IPS DF 6.9 (cell line): ENCODE measurements around the gene PYY.
A peak's percentile ranks its signal among the peaks of the same experiment; 100 is the strongest.

Experiments
- DNase-seq: peaks from one replicate; pipeline ENCODE4 v3.0.0-alpha.2; 2013; ENCODE audit warnings: low read depth, low spot score
- H3K27ac ChIP-seq: one replicate; pipeline ENCODE4 v1.5.1; 2013; ENCODE audit warnings: low read length, control low read depth
- H3K27me3 ChIP-seq: 2 replicates; pipeline ENCODE4 v1.6.1; 2013; ENCODE audit warnings: mild to moderate bottlenecking, low read length; ENCODE audit not compliant: control insufficient read depth, insufficient read depth
- H3K36me3 ChIP-seq: 2 replicates; pipeline ENCODE4 v1.6.1; 2013; ENCODE audit warnings: low read length; ENCODE audit not compliant: control insufficient read depth, insufficient read depth
- H3K4me1 ChIP-seq: 2 replicates; pipeline ENCODE4 v1.6.1; 2013; ENCODE audit warnings: low read length; ENCODE audit not compliant: control insufficient read depth, insufficient read depth
- H3K4me3 ChIP-seq: 2 replicates; pipeline ENCODE4 v1.5.1; 2013; ENCODE audit warnings: mild to moderate bottlenecking, low read length
- H3K9me3 ChIP-seq: 2 replicates; pipeline ENCODE4 v1.6.1; 2013; ENCODE audit warnings: low read length, inconsistent platforms; ENCODE audit not compliant: control insufficient read depth, insufficient read depth
- WGBS: extraction: QIAGEN DNeasy Blood & Tissue Kit; methylation state at CpG from one replicate; pipeline ENCODE4 v1.1.7; 2013; ENCODE audit warnings: mixed read lengths, missing lambda C conversion rate; ENCODE audit not compliant: insufficient read length, insufficient coverage; 5-methylcytosine and 5-hydroxymethylcytosine counted together

The PYY gene

GRCh38 chr17:43907425-43907981 lies 46.2 kb downstream of the PYY start, which contains the start of gene MPP2:
Gene MPP2, minus strand, starts transcription at chr17:43907536. Its CDS starts 3,076 bp downstream, at chr17:43904460.
- Histone ChIP-seq H3K4me3 (peak within 1 kb of the TSS; percentile 69; the same call in 1 of the 2 replicates), H3K27ac (no peak within 1 kb of the TSS)
- DNase-seq = no peak

GRCh38 chr17:43906951-43907424 lies 46.8 kb downstream of the PYY start:
- Histone ChIP-seq H3K4me1 (peaks cover 4% of the 10 kb centered on the region), H3K36me3 (no peaks in the 10 kb centered on the region), H3K27me3 (no peaks in the 10 kb centered on the region; the same call in 1 of the 2 replicates), H3K9me3 (no peaks in the 10 kb centered on the region), H3K27ac (no peak overlapping the region), H3K4me3 (peak overlapping the region; percentile 69; the same call in 1 of the 2 replicates)
- no peak for DNase-seq
- no CpG with 5 or more reads among the region's 29 CpGs for WGBS

More at GRCh38 chr17:43907425-43907981, 46.2 kb downstream of the PYY start, which contains the start of gene MPP2:
- Histone ChIP-seq H3K9me3 (no peaks in the 10 kb centered on the region), H3K27me3 (no peaks in the 10 kb centered on the region; the same call in 1 of the 2 replicates), H3K4me1 (peaks cover 4% of the 10 kb centered on the region), H3K36me3 (no peaks in the 10 kb centered on the region)
- WGBS = no CpG with 5 or more reads among the region's 36 CpGs

- H3K27me3 ChIP-seq = no peaks in the 10 kb centered on the region; the same call in 1 of the 2 replicates
- H3K36me3 ChIP-seq = no peaks in the 10 kb centered on the region
- peak overlapping the region; percentile 69; the same call in 1 of the 2 replicates for H3K4me3 ChIP-seq
- H3K4me1 ChIP-seq = peaks cover 6% of the 10 kb centered on the region
- no peaks in the 10 kb centered on the region for H3K9me3 ChIP-seq
- H3K27ac ChIP-seq = no peak overlapping the region
- DNase-seq = no peak
- no CpG with 5 or more reads among the region's 37 CpGs for WGBS
Observed at GRCh38 chr17:43905985-43906852, 47.5 kb downstream of the PYY start.

- Histone ChIP-seq H3K36me3 (no peaks in the 10 kb centered on the region), H3K27ac (no peak overlapping the region), H3K9me3 (no peaks in the 10 kb centered on the region), H3K4me1 (peaks cover 8% of the 10 kb centered on the region), H3K4me3 (peak overlapping the region; percentile 69; the same call in 1 of the 2 replicates), H3K27me3 (no peaks in the 10 kb centered on the region; the same call in 1 of the 2 replicates)
- whole genome bisulfite sequencing = no CpG with 5 or more reads among the region's 3 CpGs
- no peak for DNase-seq
Observed at GRCh38 chr17:43905400-43905984, 48.2 kb downstream of the PYY start.
